ENCODE data around the gene TMEM270.

- no peak for TF ChIP-seq CTCF (IDR thresholded peaks at IDR 0.05)
- no peak for TF ChIP-seq POLR2A (IDR thresholded peaks at IDR 0.05)
- TF ChIP-seq POLR2AphosphoS5 (IDR thresholded peaks at IDR 0.05), result no peak
Measured at GRCh38 chr7:73815436-73815835, 45.5 kb upstream of the TMEM270 start.
